ENCODE results near the gene ZBED6.
"Not testable (repeated sequence)": the region's sequence is repeated elsewhere in the genome, so short reads cannot be mapped to it uniquely, and the experiment has no call there.

Gene ZBED6

GRCh38 chr1:203813581-203814341, 18.3 kb downstream of the ZBED6 start:
- no peak for DNase-seq (ENCODE audit: low read depth)
- H3K4me3 ChIP-seq (ENCODE audit: low read depth, low read length): no peak overlapping the region
- TF ChIP-seq, protein P1, sequence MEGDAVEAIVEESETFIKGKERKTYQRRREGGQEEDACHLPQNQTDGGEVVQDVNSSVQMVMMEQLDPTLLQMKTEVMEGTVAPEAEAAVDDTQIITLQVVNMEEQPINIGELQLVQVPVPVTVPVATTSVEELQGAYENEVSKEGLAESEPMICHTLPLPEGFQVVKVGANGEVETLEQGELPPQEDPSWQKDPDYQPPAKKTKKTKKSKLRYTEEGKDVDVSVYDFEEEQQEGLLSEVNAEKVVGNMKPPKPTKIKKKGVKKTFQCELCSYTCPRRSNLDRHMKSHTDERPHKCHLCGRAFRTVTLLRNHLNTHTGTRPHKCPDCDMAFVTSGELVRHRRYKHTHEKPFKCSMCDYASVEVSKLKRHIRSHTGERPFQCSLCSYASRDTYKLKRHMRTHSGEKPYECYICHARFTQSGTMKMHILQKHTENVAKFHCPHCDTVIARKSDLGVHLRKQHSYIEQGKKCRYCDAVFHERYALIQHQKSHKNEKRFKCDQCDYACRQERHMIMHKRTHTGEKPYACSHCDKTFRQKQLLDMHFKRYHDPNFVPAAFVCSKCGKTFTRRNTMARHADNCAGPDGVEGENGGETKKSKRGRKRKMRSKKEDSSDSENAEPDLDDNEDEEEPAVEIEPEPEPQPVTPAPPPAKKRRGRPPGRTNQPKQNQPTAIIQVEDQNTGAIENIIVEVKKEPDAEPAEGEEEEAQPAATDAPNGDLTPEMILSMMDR (conservative IDR thresholded peaks at IDR 0.05; ENCODE audit: low read depth, low read length): no peak

DNA sequence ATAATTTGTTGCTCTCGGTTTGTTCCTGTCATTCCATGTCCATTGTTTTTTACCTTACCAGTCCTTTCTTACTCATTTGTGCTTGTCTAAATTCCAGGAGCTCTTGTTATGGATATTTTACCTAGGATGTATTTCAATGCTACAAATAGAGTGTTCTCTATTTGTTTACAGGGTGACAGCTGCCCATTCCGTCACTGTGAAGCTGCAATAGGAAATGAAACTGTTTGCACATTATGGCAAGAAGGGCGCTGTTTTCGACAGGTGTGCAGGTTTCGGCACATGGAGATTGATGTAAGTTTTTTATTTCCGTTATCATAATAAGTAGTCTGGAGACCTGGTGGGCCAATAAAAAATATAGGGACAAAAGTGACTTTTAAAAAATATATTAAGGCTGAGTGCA, 23.0 kb downstream of the ZBED6 start:
- no peak for DNase-seq (ENCODE audit: low read depth)
- TF ChIP-seq, protein P1 (conservative IDR thresholded peaks at IDR 0.05; ENCODE audit: low read depth, low read length): no peak
- H3K4me3 ChIP-seq (ENCODE audit: low read depth, low read length): no peak overlapping the region

DNA sequence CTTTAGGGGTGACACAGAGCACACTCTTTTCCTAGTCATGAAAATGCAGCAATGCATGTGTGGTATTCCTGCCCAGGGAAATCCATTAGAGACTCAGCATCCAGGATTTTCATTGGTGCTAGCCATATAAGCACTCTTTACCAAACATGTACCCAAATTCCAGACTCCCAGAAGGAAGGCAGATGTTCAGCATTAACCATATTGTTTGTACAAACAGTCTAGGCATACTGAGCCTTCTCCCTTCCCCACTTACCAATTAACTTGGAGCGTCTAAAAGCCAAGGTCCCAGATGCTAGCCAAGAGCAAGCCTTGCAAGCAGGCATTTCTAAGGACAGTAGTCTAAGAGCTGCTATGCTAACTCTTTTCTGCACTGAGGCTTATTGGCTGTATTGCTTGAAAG, 27.9 kb downstream of the ZBED6 start:
- TF ChIP-seq, protein P1 (conservative IDR thresholded peaks at IDR 0.05; ENCODE audit: low read depth, low read length): no peak
- DNase-seq (ENCODE audit: low read depth): no peak
- H3K4me3 ChIP-seq (ENCODE audit: low read depth, low read length): no peak overlapping the region

GRCh38 chr1:203826175-203826574, 30.8 kb downstream of the ZBED6 start:
- TF ChIP-seq, protein P1 (conservative IDR thresholded peaks at IDR 0.05; ENCODE audit: low read depth, low read length): no peak
- no peak overlapping the region for H3K4me3 ChIP-seq (ENCODE audit: low read depth, low read length)
- no peak for DNase-seq (ENCODE audit: low read depth)

- peak; percentile 64 for DNase-seq (ENCODE audit: low read depth)
- no peak overlapping the region for H3K4me3 ChIP-seq (ENCODE audit: low read depth, low read length)
- TF ChIP-seq, protein P1 (conservative IDR thresholded peaks at IDR 0.05; ENCODE audit: low read depth, low read length): no peak
Measured at GRCh38 chr1:203828002-203828401, 32.6 kb downstream of the ZBED6 start.

- no peak overlapping the region for H3K4me3 ChIP-seq (ENCODE audit: low read depth, low read length)
- DNase-seq (ENCODE audit: low read depth): no peak
- TF ChIP-seq, protein P1 (conservative IDR thresholded peaks at IDR 0.05; ENCODE audit: low read depth, low read length): no peak
Measured at GRCh38 chr1:203828503-203828902, 33.1 kb downstream of the ZBED6 start.

DNA sequence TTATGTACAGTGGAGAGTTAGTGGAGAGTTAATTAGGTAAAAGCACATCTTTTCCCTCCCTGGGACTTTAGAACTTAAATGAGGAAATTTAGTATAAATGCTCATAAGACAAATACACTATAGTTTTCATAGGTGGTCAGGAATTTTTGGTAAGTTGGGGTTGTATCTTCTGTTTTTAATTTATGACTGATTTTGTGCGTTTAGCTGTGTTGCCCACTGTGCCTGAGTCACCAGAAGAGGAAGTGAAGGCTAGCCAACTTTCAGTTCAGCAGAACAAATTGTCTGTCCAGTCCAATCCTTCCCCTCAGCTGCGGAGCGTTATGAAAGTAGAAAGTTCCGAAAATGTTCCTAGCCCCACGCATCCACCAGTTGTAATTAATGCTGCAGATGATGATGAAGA, 33.8 kb downstream of the ZBED6 start:
- H3K4me3 ChIP-seq (ENCODE audit: low read depth, low read length): not testable (repeated sequence)
- peak; percentile 42 for DNase-seq (ENCODE audit: low read depth)

All from choroid plexus epithelial cell (primary cell).